Hematopoietic multipotent progenitor cell treated with erythropoietin and hydrocortisone succinate and interleukin-3 and kit ligand, for 8 days (in vitro differentiated cells): ENCODE measurements around the gene PPFIA3.
"Not testable (repeated sequence)": the region's sequence is repeated elsewhere in the genome, so short reads cannot be mapped to it uniquely, and the experiment has no call there.

Experiments
- DNase-seq: peaks from one replicate; pipeline ENCODE4 v3.0.0-alpha.2; 2015

Gene PPFIA3

DNA sequence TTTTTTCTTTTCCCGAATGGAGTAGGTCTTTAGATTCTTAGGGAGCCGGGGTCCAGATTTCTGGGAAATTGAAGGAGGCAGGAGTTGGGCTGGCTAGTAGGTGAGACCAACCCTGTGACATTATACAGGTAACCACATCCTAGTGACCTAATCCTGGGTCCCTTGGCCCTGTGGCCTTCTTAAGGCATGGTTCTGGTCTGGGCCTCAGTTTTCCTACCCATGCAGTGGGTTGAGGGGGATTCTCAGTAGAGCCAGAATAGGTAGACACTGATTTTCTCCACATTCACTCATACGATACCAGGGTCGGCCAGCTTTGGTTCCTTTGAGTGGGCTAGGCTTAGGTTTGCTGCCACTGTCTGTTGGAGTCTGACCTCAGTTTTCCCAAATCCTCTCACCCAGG lies 7.2 kb downstream of the PPFIA3 start:
- DNase-seq = no peak

- not testable (repeated sequence) for DNase-seq
These were observed 7.9 kb downstream of the PPFIA3 start for GRCh38 chr19:49127225-49127624.

DNA sequence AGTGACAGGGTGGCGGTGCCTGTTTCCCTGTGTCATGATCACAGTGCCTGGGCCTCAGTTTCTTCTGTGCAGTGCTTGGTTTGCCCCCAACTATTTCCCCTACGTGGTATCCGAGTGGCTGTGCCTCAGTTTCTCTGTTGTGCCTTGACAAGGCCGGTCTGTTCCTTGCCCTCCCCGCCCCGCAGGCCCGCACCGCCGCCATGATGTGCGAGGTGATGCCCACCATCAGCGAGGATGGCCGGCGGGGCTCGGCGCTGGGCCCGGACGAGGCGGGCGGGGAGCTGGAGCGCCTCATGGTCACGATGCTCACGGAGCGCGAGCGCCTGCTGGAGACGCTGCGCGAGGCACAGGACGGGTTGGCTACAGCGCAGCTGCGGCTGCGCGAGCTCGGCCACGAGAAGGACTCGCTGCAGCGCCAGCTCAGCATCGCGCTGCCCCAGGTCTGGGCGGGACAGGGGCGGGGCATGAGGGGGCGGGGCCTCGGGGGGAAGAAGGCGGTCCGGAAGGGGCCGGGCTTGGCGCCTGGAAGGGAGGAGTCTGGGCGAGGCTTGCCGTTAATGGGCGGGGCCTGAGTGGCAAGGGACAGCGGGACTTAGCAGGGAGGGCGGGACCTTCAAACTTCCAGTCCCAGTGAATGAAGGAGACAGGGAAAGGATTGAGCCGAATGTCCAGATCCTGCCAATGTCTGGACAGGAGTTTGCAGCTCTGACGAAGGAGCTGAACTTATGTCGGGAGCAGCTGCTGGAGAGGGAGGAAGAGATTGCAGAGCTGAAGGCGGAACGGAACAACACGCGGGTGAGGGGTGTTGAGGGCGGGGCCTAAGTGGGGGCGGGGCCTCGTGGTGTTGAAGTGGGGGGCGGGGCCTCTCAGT lies 8.6 kb downstream of the PPFIA3 start:
- DNase-seq = peak; percentile 96

- no peak for DNase-seq
These were observed 9.3 kb downstream of the PPFIA3 start for GRCh38 chr19:49128545-49129237.

- peak; percentile 35 for DNase-seq
These were observed 9.9 kb downstream of the PPFIA3 start for GRCh38 chr19:49129238-49129583.

DNA sequence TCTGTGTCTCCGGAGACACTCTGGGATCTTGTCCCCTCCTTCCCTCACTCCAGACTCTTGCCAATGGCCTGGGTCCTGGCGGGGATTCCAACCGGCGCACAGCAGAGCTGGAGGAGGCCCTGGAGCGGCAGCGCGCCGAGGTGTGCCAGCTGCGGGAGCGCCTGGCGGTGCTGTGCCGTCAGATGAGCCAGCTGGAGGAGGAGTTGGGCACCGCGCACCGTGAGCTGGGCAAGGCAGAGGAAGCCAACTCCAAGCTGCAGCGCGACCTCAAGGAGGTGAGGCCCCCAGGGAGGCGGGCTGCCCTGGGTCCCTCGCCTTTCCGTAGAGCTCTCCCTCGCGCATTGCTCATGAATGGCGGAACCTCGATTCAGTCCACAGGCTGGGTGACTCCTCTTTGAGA lies 11.0 kb downstream of the PPFIA3 start:
- DNase-seq = no peak

DNA sequence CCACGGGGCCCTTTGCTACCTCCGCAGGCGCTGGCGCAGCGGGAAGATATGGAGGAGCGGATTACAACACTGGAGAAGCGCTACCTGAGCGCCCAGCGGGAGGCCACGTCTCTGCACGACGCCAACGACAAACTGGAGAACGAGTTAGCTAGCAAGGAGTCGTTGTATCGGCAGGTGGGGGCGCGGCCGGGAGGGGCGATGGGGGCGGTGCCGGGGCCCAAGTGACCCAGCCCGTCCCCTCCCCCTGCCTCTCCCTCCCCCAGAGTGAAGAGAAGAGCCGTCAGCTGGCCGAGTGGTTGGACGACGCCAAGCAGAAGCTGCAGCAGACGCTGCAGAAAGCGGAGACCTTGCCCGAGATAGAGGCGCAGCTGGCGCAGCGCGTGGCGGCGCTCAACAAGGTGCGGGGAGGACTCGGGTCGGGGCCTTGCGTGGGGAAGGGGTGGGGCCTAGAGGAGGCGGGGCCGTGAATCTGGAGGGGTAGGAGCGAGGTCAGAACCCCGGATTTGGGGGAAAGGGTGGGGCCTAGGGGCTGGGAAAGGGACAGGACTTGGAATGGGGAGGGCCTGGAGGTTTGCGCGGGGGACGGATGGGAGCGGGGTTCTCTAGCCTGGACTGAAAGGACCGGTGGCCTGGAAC lies 13.7 kb downstream of the PPFIA3 start:
- DNase-seq = no peak

DNA sequence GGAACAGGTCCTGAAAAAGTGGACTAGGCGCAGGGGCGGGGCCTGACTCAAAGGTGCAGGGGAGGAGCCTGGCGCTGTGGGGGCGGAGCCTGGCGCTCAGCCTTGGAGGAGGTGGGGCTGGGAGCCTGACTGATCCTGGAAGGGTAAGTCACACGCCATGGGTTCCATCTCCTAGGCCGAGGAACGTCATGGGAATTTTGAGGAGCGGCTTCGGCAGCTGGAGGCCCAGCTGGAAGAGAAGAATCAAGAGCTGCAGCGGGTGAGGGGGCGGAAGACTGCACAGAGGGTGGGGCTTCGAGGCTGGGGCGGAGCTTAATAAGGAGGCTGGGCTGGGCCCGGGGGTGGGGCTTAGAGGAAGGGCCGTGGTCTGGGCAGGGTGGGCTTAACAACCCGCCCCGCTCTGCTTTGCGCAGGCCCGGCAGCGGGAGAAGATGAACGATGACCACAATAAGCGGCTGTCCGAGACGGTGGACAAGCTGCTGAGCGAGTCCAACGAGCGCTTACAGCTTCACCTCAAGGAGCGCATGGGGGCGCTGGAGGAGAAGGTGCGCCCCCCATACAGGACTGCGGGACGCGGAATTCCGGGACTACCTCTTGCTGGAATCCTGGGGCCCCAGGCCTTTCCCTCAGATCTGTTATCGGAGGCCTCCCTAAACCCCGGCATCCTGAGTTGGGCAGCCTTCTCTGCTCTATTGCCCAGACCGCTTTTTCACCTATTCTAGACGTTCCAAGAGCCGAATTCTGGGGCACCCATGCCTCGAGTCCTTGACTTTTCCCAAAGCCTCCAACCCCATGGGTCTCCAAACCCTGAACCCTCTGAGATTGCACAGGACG lies 14.5 kb downstream of the PPFIA3 start:
- peak; percentile 59 for DNase-seq

DNA sequence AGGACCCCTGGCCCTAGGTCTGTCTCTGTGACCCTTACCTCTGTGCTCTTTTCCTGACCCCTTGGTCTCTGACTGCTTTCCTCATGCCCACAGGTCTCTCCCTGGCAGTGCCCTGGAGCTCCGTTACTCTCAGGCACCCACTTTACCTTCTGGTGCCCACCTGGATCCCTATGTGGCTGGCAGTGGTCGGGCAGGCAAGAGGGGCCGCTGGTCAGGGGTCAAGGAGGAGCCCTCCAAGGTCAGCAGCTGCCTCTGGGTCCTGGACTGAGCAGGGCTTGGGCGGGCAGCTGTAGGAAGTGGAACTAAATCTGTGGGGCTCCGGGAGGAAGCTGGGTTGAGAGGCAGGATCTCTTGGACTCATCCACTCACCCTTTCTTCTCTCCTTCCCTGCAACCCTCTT lies 16.3 kb downstream of the PPFIA3 start:
- no peak for DNase-seq

DNA sequence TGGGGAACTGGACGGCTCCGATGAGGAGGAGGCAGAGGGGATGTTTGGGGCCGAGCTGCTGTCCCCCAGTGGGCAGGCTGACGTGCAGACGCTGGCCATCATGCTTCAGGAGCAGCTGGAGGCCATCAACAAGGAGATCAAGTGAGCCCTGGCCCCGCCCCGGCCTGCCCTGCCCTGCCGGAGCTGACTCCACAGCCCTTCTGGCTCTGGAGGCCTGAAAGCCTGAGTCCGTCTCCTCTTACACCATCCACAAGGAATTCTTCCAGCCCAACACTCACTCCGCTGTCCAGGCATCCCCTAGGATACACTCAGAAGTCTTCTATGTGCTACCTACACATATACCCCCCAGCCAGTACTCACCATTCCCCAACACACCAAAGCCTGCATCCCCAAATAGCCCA lies 17.4 kb downstream of the PPFIA3 start:
- DNase-seq = no peak

DNA sequence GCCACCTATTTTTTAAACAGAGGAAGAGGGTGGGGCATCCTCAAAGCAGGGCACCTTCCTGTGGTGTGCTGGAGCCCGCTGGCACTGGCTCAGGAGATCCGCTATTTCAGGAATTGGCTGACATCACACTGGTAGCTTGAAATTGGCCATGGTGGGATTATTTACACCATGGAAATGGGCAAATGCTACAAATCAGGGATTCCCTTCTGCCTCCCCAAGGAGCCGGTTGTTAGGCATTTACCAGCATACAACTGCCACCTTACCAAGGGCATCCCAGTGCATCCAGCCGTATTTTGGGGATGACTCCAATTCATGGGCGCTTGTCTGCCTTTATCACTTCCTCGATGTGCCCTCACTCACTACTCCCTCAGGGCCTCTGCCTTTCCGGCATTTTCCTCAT lies 21.6 kb downstream of the PPFIA3 start:
- DNase-seq = no peak

- DNase-seq = no peak
These were observed 22.0 kb downstream of the PPFIA3 start for GRCh38 chr19:49141352-49141751.

DNA sequence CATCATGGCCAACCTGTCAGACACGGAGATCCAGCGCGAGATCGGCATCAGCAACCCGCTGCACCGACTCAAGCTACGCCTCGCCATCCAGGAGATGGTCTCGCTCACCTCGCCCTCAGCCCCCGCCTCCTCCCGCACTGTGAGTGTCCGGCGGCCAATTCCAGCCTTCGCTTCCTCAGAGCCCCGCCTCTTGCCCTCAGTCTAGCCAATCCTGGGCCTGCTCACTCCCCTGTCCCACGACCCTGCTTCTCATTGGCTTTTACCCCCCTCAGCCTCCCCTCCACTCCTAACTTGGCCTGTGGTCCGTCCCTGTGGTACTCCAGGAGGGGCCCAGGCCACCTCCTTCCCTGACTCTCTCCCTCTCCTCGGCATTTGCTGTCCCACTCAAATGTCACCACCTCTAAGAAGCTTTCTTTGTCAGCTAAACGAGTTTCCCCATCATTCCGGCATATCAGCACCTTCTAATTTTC lies 23.6 kb downstream of the PPFIA3 start:
- peak; percentile 88 for DNase-seq

DNA sequence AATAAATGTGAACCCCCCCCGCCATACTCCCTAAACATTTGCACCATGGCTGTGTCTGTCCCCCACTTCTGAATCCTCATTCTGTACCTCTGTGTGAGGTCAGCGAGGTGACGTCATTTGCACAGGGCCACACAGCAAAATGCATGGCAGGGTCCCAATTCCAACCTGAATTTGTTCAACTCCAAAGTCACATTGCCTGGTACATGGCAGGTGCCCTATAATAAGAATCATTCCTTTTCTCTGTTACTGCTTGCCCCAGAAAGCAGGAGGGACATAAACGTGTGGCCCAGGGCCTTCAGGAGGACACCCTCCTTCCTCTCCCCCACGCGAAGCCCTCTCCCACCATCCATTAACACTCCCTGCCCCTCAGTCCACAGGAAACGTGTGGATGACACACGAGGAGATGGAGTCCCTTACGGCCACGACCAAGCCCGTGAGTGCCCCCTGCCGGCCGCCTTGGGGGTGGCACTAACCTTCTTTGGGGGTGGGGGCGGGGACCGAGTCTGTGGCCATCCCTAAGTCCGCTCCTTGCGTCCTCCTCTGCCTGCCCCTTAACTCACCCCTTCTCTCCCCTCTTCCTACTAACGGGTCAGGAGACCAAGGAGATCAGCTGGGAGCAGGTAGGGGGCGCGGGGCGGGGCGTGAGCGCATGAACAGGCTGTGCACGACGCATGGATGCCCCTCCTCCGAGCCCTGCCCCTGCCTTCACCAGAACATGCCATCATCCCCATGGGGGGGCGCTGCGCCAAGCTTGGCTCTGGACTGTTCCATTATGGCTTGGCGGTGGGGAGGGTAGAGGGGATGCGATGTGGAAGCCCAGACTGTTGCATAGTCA lies 26.4 kb downstream of the PPFIA3 start:
- peak; percentile 80 for DNase-seq

GRCh38 chr19:49146408-49146770 lies 27.0 kb downstream of the PPFIA3 start:
- DNase-seq = not testable (repeated sequence)

DNA sequence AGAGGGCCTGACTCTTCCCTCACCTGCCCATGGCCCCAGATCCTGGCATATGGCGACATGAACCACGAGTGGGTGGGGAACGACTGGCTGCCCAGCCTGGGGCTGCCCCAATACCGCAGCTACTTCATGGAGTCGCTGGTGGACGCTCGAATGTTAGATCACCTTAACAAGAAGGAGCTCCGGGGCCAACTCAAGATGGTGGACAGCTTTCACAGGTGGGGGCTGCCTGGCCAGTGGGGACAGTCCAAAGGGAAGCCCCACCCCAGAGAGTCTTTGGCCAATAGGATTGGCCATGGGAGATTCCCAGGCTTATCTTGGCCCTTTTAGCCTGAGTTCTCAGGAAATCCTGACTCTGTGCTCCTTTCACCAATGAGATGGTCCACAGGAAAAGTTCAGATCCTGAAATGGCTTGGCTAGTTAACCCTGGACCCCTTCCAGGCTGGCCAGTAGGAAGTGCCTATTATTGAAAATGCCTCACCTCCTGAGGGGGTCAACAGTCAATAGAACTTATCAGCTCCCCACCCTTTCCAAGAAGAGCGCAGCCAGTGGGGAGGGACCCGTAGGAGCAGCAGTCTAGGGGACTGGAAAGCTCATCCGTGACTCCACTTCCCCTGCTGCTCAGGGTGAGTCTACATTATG lies 28.8 kb downstream of the PPFIA3 start:
- no peak for DNase-seq

DNA sequence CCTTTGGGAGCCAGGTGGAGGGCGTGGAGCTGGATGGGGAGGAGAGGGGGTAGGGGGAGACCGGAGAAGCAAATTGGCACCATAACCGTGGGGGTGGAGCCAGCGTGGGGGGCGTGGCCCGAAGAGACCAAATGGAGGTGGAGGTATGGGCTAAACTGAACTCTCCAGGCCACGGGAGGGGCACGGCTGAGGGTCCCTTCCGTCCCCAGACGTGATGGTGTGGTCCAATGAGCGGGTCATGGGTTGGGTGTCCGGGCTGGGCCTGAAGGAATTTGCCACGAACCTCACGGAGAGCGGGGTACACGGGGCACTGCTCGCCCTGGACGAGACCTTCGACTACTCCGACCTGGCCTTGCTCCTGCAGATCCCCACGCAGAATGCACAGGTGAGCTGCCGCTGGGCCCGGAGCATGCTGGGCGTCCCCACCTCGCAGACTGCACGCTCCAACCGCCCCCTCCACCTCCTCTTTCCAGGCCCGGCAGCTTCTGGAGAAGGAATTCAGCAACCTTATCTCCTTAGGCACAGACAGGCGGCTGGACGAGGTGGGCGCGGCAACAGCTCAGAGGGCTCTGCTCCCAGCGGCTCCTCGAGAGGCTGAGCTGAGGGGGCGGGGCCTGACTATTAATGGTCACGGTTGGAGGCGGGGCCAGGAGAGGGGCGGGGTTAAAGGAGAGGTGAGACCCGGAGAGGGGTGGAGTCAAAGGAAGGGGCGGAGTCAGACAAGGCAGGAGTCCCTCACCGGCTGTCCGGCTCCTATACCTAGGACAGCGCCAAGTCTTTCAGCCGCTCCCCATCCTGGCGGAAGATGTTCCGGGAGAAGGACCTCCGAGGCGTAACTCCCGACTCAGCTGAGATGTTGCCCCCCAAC lies 29.7 kb downstream of the PPFIA3 start:
- DNase-seq = peak; percentile 97

DNA sequence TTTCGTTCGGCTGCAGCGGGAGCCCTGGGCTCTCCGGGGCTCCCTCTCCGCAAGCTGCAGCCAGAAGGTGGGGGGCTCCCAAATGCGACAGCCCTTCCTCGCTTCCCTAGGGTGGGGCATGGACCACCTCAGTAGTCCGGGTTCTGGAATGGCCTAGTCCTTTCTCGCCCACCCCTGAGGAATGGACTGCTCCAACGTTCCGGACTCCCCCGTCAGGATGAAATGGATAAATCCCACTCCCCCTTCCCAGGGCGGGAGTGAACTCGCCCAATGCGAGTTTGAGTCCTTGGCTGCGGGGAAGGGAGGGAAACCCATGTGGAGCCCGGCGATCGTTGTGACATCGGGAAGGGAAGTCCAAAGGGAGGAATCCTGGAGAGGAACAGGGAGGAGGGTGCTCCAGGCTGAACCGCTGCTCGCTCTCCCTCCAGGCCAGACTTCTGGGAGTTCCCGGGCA lies 30.3 kb downstream of the PPFIA3 start:
- DNase-seq = peak; percentile 85

DNA sequence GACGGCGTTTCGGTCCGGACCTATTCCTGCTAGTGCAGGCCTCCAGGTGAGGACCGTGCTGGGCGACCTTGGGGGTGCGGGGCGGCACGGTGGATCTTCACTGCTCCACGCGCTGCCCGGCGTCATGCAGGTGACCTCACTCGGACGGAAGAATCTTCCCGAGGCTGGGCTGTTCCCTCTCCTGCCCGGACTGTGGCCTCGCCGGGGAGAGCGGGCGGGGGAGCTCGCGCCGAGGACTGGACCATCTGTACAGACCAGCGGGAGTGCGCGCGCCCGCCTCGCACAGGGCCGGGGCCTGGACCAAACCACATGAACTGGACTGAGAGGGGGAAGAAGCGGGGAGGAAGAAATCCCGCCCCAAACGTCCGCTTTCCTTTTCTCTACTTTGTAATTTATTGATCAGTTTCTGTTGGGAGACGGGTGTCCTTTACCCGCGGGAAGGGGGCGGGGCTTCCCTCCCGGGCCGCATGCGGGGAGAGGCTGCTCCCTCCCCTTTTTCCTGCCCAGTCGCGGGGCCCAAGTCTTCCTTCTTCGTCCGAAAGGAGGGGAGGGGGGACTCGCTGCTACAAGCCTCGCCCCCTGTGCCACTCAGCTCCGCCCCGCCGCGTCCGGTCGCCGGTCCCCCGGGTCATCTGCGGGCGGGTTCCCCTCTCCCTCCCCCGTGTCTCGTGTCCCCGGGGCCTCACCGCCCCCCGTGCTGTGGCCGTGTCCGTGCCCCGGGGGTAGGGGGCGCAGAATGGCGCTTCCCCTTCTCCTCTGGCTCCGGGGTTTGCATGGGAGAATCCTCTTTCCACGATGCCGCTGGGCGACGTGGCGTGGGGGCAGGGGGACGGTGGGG lies 31.0 kb downstream of the PPFIA3 start:
- DNase-seq = peak; percentile 79

DNA sequence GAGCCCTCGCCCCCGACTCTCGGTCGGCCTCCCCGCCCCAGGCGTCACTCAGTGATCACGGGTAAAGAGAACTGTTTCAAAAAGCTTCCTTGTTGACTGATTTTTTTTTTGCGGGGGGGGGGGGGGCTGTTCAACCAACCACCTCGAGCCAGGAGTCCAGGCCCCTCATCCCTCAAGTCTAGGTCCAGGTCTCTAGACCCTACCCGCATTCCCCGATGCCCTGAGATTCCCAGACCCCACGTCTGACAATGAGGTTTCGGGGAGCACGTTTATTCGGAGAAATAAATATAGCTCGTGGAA lies 31.6 kb downstream of the PPFIA3 start:
- DNase-seq = no peak
